GM12878 (cell line): ENCODE data around the gene REPIN1. TPM values are rescaled to one million over a fixed set of nuclear protein-coding genes. Genes with fewer than 3 reads are reported as not detected.

Source experiments
- ATAC-seq: fragments of 200-7000 bp; cut with Tn5 transposase; 3 replicates; pipeline ENCODE4 v1.9.1; 2020; ENCODE audit warnings: mild to moderate bottlenecking, moderate library complexity
- BruUV-seq: library from RNA; stranded (reverse); fragments of 400-500 nt; replicated peaks from 2 replicates; lab custom pipeline; 2021; lab: Mats Ljungman, UMichigan
- CTCF ChIA-PET: fragments of 300-600 bp; sonication (Branson Sonifier 250); formaldehyde crosslinking; extraction: SDS; loops from one replicate; lab custom pipeline; 2021; ENCODE audit warnings: inconsistent platforms; lab: Yijun Ruan, JAX
- POLR2A ChIA-PET: fragments of 350-600 bp; formaldehyde crosslinking; extraction: SDS; loops from one replicate; lab custom pipeline; 2021; ENCODE audit warnings: inconsistent platforms; lab: Charles Lee
- RAD21 ChIA-PET: fragments of 300-600 bp; sonication (Branson Sonifier 250); formaldehyde crosslinking; loops from one replicate; lab custom pipeline; 2023; ENCODE audit warnings: antibody characterized with exemption; ENCODE audit not compliant: unreplicated experiment; lab: Charles Lee
- SMC1A ChIA-PET: fragments of 300-600 bp; sonication (Branson Sonifier 250); formaldehyde crosslinking; loops from one replicate; lab custom pipeline; 2023; ENCODE audit not compliant: unreplicated experiment, uncharacterized antibody; lab: Charles Lee
- DNase-seq: peaks from one replicate; pipeline ENCODE4 v3.0.0-alpha.2; 2011; ENCODE audit warnings: low read depth, low spot score
- FAIRE-seq: peaks from 3 replicates; lab custom pipeline; 2011; peaks lifted over from hg19 to GRCh38; lab: Jason Lieb, UNC
- H2AFZ ChIP-seq: 2 replicates; pipeline ENCODE4 v1.6.0; 2011; ENCODE audit warnings: low read depth, low read length, control low read depth; ENCODE audit not compliant: control insufficient read depth
- H3K27ac ChIP-seq: 2 replicates; pipeline ENCODE4 v1.5.1; 2011; ENCODE audit warnings: control low read depth; ENCODE audit not compliant: control insufficient read depth, insufficient read depth
- H3K27me3 ChIP-seq, 2 experiments: replicated peaks in 1 of 2; 2 replicates each; pipeline versions ENCODE4 v1.6.0 to v1.6.1; 2011; ENCODE audit warnings: low read length in 1 of 2; ENCODE audit not compliant: control insufficient read depth in 2 of 2, insufficient read depth in 2 of 2
- H3K36me3 ChIP-seq, 2 experiments: 2 replicates each; pipeline ENCODE4 v1.5.1; 2011; ENCODE audit warnings: low read length in 1 of 2; ENCODE audit not compliant: control insufficient read depth in 2 of 2, insufficient read depth in 2 of 2
- H3K4me1 ChIP-seq: 2 replicates; pipeline ENCODE4 v1.6.1; 2011; ENCODE audit warnings: mild to moderate bottlenecking, low read length, moderate library complexity, mixed read lengths; ENCODE audit not compliant: control insufficient read depth, insufficient read depth
- H3K4me2 ChIP-seq: 2 replicates; pipeline ENCODE4 v1.6.0; 2011; ENCODE audit warnings: control low read depth; ENCODE audit not compliant: control insufficient read depth, insufficient read depth
- H3K4me3 ChIP-seq: fragments of 200-600 bp; sonication (generic); 2 replicates; pipeline ENCODE4 v1.5.1; 2016
- H3K79me2 ChIP-seq: 2 replicates; pipeline ENCODE4 v1.6.0; 2011; ENCODE audit warnings: low read length; ENCODE audit not compliant: control insufficient read depth, insufficient read depth
- H3K9ac ChIP-seq: 2 replicates; pipeline ENCODE4 v1.8.0; 2011; ENCODE audit warnings: low read length, control low read depth, mixed read lengths; ENCODE audit not compliant: control insufficient read depth, insufficient read depth
- H3K9me3 ChIP-seq: replicated peaks from 3 replicates; pipeline ENCODE4 v1.5.1; 2011; ENCODE audit warnings: mild to moderate bottlenecking, low read length; ENCODE audit not compliant: control insufficient read depth, insufficient read depth
- H4K20me1 ChIP-seq: 2 replicates; pipeline ENCODE4 v1.6.0; 2011; ENCODE audit not compliant: control insufficient read depth, insufficient read depth
- CBFB ChIP-seq: IDR thresholded peaks from 2 replicates; pipeline ENCODE4 v1.6.1; 2016; ENCODE audit warnings: antibody characterized with exemption, low read depth
- CHD2 ChIP-seq: IDR thresholded peaks from 2 replicates; pipeline ENCODE4 v1.6.1; 2011; ENCODE audit warnings: low read depth, low read length, improper control_type of control experiment, borderline replicate concordance
- JUNB ChIP-seq: IDR thresholded peaks from 2 replicates; pipeline ENCODE4 v1.6.1; 2016; ENCODE audit warnings: antibody characterized with exemption, mild to moderate bottlenecking
- MXI1 ChIP-seq: fragments of 150-350 bp; IDR thresholded peaks from 2 replicates; pipeline ENCODE4 v1.6.1; 2011; ENCODE audit warnings: low read depth, mild to moderate bottlenecking, inconsistent platforms, low read length, improper control_type of control experiment
- PAX8 ChIP-seq: fragments of 450-650 bp; IDR thresholded peaks from 2 replicates; pipeline ENCODE4 v1.6.1; 2017; ENCODE audit warnings: mild to moderate bottlenecking, moderate library complexity
- SIX5 ChIP-seq: IDR thresholded peaks from 2 replicates; pipeline ENCODE4 v1.6.1; 2011; ENCODE audit warnings: mild to moderate bottlenecking, low read depth, low read length, moderate library complexity; ENCODE audit not compliant: severe bottlenecking
- SREBF1 ChIP-seq: IDR thresholded peaks from 2 replicates; pipeline ENCODE4 v1.6.1; 2012; ENCODE audit warnings: mild to moderate bottlenecking, low read length
- SREBF2 ChIP-seq: IDR thresholded peaks from 2 replicates; pipeline ENCODE4 v1.6.1; 2012; ENCODE audit warnings: mild to moderate bottlenecking, low read length
- TCF7 ChIP-seq: IDR thresholded peaks from 2 replicates; pipeline ENCODE4 v1.6.1; 2014; ENCODE audit warnings: antibody characterized with exemption, borderline replicate concordance
- YBX1 ChIP-seq: fragments of 450-650 bp; IDR thresholded peaks from 2 replicates; pipeline ENCODE4 v1.6.1; 2016; ENCODE audit warnings: antibody characterized with exemption
- WGBS: methylation state at CpG from one replicate; pipeline ENCODE4 v1.1.6; 2016; ENCODE audit warnings: low lambda C conversion rate; ENCODE audit not compliant: insufficient replicate concordance, insufficient coverage; ENCODE audit errors: missing lambda C conversion rate; 5-methylcytosine and 5-hydroxymethylcytosine counted together
- in situ Hi-C: fragments of 300-500 bp; cut with MboI; formaldehyde crosslinking; loops from 9 replicates; pipeline ENCODE4 v1.14.3; 2018; ENCODE audit warnings: mixed read lengths
- intact Hi-C: fragments of 100-400 bp; cut with micrococcal nuclease; formaldehyde crosslinking; loops from one replicate; pipeline ENCODE4 v1.14.2; 2022; ENCODE audit not compliant: unreplicated experiment
- polyA plus RNA-seq, 11 experiments: library from polyadenylated mRNA; depleted of rRNA in 4 of 11; unstranded in 6 of 11; stranded (reverse) in 5 of 11; fragments of >200 nt; fragmentation: Nextera tagmentation in 4 of 11; fragmentation: Illumina TruSeq in 1 of 11; extraction: Ambion mirVana in 4 of 11; extraction: Trizol in 1 of 11; gene quantifications; 1 replicate in 1 of 11; 2 replicates in 10 of 11; pipeline versions ENCODE4 v1.2.1 to v1.2.3, GENCODE V29; 2011 to 2016; ENCODE audit warnings: inconsistent platforms in 2 of 11, missing spikeins in 2 of 11, low read depth in 1 of 11
- total RNA-seq, 4 experiments: library from RNA; depleted of rRNA in 3 of 4; stranded (reverse); fragments of >200 nt in 3 of 4; fragmentation: Illumina TruSeq in 1 of 4; extraction: Trizol in 1 of 4; gene quantifications; 2 replicates each; pipeline versions ENCODE4 v1.2.1 to v1.2.3, GENCODE V29; 2013 to 2021
- TF ChIP-seq, protein P1 (sequence below): fragments of 450-650 bp; IDR thresholded peaks from 2 replicates; pipeline ENCODE4 v1.6.1; 2017; ENCODE audit warnings: mild to moderate bottlenecking, moderate library complexity

The REPIN1 gene
- total and polyA plus RNA-seq, 10 of the 15 experiments (the other 5 are each of a cell fraction or from before 2014, with no cell fraction given) = 5.1 to 172 (median 76.9) TPM

DNA sequence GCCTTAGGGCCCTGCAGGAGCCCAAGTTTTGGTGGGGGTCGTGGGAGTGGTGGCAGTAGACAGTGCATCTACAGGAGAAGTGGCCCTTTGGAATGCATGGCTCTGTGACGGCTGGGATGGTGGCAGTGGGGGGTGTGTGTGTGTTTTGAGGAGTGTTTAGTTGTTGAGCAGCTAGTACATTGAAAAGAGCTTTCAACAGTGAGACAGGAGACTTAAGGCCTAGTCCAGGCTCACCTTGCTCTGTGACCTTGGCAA is 37.6 kb downstream of the REPIN1 start:
- Histone ChIP-seq H3K27me3 (no peaks in the 10 kb centered on the region), H3K4me1 (peaks cover 46% of the 10 kb centered on the region), H4K20me1 (no peaks in the 10 kb centered on the region), H3K4me3 (peak overlapping the region; percentile 91), H2AFZ (no peak overlapping the region), H3K27ac (peak overlapping the region; percentile 89), H3K9me3 (no peaks in the 10 kb centered on the region), H3K36me3 (peaks cover 0 to 2% of the 10 kb centered on the region in 2 experiments; a peak in 2 of 4 replicates), H3K9ac (peak overlapping the region; percentile 85; the same call in 1 of the 2 replicates), H3K79me2 (peaks cover 4% of the 10 kb centered on the region), H3K4me2 (peak overlapping the region; percentile 87)
- no peak for DNase-seq
- CTCF ChIA-PET = interaction anchor here (0.8 to 11.6 kb wide), 18 partner anchors 13 to 473 kb away, joined by 3 to 72 read pairs (median 6); partner anchors contain the start of gene REPIN1
- TF ChIP-seq SREBF2 (no peak), CHD2 (0 out of 2 replicates have a peak, but pooled peaks have one; percentile 35)
- no peak for FAIRE-seq
- no peak for ATAC-seq
- 0% methylated on average over 2 of the region's 2 CpGs for WGBS
- POLR2A ChIA-PET = interaction anchor here (0.7 to 5.9 kb wide), 16 partner anchors 21 to 679 kb away, joined by 3 to 89 read pairs (median 5); partner anchors contain the start of genes REPIN1 and ZNF862
- intact Hi-C loops (no loop called here), in situ Hi-C loops (loop anchor here (25.0 kb wide), 1 partner anchor 344 kb away; no protein-coding TSS in a partner anchor)
- SMC1A ChIA-PET = interaction anchor here (0.8 to 7.4 kb wide), 22 partner anchors 11 to 87 kb away, joined by 3 to 48 read pairs (median 7); partner anchors contain the start of genes ACTR3C and REPIN1
- RAD21 ChIA-PET = interaction anchor here (0.7 to 3.6 kb wide), 18 partner anchors 11 to 83 kb away, joined by 3 to 33 read pairs (median 8); partner anchors contain the start of genes ACTR3C, GIMAP8, LRRC61 and REPIN1
- BruUV-seq = no TSS peak

DNA sequence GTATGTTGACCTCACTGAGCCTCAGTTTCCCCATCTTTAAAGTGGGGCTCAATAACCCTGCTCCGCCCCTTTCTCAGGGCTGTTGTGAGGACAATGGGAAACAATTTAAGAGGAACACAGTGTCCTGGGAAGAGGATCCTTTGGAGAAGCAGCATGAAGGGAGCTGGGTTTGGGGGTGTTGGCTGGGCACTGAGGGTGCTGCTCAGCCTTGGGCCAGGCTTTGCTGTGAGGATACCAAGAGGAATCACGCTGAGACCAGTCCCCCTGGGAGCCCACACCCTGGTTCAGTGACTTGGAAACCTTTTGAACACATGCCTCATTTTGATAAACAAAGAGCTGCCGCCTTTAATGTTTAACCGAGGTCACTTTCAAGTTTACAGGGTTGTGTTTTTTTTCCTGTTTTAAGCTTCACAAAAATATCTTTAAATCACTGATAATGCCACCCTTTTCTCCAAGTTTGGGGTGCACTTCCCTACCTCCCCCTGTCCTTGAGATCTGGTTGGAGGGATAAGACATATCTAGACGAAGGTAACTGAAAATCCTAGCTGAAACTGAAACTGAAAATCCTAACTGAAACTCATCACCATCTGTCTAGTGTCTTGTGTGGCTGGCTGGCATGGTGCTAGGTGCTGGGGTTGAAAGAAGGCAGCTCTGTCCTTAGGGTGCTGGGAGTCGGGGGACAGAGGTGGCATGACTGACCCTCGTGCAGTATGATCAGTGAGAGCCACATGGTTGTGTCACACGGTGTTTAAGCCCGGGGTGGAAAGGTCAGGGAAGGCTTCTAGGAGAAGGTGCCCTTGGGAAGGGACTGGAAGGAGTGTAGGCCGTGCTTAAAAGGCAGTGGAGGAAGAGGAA is 38.2 kb downstream of the REPIN1 start:
- TSS peak; percentile 53 for BruUV-seq
- Histone ChIP-seq H3K4me1 (peaks cover 42% of the 10 kb centered on the region), H3K27me3 (no peaks in the 10 kb centered on the region), H3K4me2 (peak overlapping the region; percentile 87), H3K36me3 (peaks cover 0 to 2% of the 10 kb centered on the region in 2 experiments; a peak in 2 of 4 replicates), H3K9ac (peak overlapping the region; percentile 85; the same call in 1 of the 2 replicates), H3K79me2 (peaks cover 4% of the 10 kb centered on the region), H3K9me3 (no peaks in the 10 kb centered on the region), H2AFZ (peak overlapping the region; percentile 22; the same call in 1 of the 2 replicates), H3K27ac (peak overlapping the region; percentile 89), H4K20me1 (no peaks in the 10 kb centered on the region), H3K4me3 (peak overlapping the region; percentile 91)
- WGBS = 0% methylated on average over 10 of the region's 10 CpGs
- POLR2A ChIA-PET = interaction anchor here (0.7 to 5.9 kb wide), 18 partner anchors 12 to 678 kb away, joined by 3 to 89 read pairs (median 5); partner anchors contain the start of genes GIMAP6 and REPIN1
- SMC1A ChIA-PET = interaction anchor here (0.7 to 7.4 kb wide), 23 partner anchors 10 to 86 kb away, joined by 3 to 48 read pairs (median 5); partner anchors contain the start of genes ACTR3C and REPIN1
- DNase-seq = peak; percentile 86
- CTCF ChIA-PET = interaction anchor here (0.6 to 11.6 kb wide), 21 partner anchors 12 to 361 kb away, joined by 3 to 72 read pairs (median 5); partner anchors contain the start of gene REPIN1
- RAD21 ChIA-PET = interaction anchor here (0.7 to 3.6 kb wide), 20 partner anchors 13 to 259 kb away, joined by 3 to 33 read pairs (median 6); partner anchors contain the start of genes ACTR3C, GIMAP8, LRRC61 and REPIN1
- peak; percentile 100 for FAIRE-seq
- intact Hi-C loops (no loop called here), in situ Hi-C loops (loop anchor here (25.0 kb wide), 1 partner anchor 344 kb away; no protein-coding TSS in a partner anchor)
- ATAC-seq = peak; percentile 63
- no peak for TF ChIP-seq SREBF1
- TF ChIP-seq TCF7 = no peak
- TF ChIP-seq, protein P1, sequence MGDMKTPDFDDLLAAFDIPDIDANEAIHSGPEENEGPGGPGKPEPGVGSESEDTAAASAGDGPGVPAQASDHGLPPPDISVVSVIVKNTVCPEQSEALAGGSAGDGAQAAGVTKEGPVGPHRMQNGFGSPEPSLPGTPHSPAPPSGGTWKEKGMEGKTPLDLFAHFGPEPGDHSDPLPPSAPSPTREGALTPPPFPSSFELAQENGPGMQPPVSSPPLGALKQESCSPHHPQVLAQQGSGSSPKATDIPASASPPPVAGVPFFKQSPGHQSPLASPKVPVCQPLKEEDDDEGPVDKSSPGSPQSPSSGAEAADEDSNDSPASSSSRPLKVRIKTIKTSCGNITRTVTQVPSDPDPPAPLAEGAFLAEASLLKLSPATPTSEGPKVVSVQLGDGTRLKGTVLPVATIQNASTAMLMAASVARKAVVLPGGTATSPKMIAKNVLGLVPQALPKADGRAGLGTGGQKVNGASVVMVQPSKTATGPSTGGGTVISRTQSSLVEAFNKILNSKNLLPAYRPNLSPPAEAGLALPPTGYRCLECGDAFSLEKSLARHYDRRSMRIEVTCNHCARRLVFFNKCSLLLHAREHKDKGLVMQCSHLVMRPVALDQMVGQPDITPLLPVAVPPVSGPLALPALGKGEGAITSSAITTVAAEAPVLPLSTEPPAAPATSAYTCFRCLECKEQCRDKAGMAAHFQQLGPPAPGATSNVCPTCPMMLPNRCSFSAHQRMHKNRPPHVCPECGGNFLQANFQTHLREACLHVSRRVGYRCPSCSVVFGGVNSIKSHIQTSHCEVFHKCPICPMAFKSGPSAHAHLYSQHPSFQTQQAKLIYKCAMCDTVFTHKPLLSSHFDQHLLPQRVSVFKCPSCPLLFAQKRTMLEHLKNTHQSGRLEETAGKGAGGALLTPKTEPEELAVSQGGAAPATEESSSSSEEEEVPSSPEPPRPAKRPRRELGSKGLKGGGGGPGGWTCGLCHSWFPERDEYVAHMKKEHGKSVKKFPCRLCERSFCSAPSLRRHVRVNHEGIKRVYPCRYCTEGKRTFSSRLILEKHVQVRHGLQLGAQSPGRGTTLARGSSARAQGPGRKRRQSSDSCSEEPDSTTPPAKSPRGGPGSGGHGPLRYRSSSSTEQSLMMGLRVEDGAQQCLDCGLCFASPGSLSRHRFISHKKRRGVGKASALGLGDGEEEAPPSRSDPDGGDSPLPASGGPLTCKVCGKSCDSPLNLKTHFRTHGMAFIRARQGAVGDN = peak; percentile 95
- TF ChIP-seq PAX8 = no peak
- no peak for TF ChIP-seq SIX5
- no peak for TF ChIP-seq MXI1
- TF ChIP-seq YBX1 = no peak
- TF ChIP-seq JUNB = no peak
- TF ChIP-seq CBFB = no peak
